ENCODE results near the gene SLC1A2.
A peak's percentile ranks its signal among the peaks of the same experiment; 100 is the strongest.

SLC1A2 gene

GRCh38 chr11:35323076-35323868 lies 96.1 kb downstream of the SLC1A2 start:
- no peak for DNase-seq

DNA sequence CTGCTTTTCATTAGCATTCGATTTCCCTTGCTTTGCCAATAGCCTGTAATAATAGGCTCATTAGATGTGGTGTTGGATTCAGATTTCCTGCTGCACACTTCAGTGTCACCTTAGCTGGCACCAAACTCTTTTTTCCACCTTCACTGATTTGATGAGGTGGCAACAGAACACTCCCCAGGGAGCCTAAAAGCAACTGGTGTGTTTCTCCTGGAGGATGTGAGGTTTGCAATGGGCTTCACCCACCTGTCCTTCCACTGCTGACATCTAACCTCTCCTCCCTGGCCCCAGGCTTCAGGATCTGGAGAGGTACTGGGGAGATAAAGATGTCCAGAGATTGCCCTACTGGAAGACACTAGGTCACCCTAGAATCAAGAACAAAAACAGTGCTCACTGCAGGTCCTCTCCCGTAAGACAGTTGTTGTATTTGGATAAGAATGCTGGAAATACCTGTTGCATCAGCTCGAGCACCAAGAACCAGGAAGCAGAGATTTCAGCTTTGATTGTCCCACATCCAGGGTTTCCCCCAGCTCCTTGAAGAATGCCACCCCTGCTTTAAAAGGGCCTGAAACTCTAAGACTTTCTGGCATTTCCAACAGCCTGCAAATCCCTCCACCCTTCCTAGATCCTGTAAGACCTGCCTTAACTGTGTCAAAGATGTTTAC lies 96.9 kb downstream of the SLC1A2 start:
- no peak for DNase-seq

DNA sequence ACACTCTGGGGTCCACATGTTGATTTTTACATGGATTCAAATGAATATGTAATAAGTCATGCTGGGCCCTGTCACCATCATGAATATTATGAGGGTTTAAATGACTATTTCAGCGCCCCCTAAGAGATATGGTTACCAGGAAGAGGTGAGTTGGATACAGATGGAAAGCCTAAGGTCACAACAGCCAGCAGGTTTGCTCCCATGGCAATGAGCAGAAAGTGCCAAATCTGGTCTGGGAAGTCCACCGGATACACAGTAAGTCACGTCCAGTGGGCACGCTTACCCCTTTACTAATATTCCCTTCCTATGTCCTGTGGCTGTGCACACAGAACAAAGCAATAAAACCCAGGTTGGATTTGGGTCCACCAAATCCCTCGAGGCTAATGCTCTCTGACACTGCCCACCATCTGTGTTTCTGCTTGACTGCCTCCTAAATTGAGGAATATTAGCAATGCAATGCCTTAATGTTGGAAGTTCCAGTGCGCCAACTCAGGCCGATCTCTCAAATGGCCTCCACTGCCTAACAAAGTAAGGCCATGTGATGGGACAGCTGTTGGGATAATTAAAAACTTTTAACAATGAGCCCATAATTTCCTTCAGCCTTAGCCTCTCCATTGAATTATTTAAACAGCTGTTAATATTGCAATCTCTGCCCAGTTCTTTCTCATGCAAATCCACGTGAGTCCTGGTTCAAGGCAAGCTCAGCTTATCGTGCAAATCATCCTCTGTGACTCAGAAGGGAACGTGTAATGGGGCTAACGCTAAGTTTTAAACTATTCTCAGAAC lies 97.6 kb downstream of the SLC1A2 start:
- DNase-seq = no peak

DNA sequence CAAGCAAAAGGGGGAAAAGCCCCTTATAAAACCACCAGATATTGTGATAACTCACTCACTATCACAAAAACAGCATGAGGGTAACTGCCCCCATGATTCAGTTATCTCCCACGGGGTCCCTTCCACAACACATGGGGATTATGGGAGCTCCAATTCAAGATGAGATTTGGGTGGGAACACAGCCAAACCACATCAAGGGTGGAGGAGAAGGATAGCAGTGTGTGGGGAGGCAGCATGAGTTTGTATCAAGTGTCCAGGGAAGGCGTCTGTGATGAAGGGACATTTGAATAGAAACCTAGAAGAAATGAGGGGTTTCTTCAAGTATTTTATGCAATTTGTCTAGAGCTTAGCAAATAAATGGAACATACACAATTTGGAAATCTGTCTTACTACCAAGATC lies 98.2 kb downstream of the SLC1A2 start:
- DNase-seq = no peak

GRCh38 chr11:35318977-35319925 lies 100.1 kb downstream of the SLC1A2 start:
- DNase-seq = no peak

DNA sequence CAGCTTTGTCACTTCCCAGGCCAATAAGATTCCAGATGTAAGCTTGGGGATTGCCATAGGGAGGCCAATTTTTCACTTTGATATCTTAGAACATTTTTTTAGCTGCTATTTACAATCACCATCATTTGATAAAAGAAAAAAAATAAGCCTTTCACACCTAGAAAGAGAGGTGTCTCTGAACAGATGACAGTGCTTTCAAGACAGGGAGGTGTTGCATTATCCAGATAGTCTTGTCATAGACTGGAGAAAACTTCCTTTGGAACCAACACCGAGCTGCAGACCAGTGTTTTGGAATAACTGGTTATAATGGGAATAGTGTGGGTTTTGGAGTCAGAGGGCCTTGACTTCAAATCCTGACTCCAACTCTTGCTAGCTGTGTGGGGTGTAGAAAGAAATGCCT lies 101.0 kb downstream of the SLC1A2 start:
- no peak for DNase-seq

GRCh38 chr11:35317253-35317652 lies 102.1 kb downstream of the SLC1A2 start:
- no peak for DNase-seq

DNA sequence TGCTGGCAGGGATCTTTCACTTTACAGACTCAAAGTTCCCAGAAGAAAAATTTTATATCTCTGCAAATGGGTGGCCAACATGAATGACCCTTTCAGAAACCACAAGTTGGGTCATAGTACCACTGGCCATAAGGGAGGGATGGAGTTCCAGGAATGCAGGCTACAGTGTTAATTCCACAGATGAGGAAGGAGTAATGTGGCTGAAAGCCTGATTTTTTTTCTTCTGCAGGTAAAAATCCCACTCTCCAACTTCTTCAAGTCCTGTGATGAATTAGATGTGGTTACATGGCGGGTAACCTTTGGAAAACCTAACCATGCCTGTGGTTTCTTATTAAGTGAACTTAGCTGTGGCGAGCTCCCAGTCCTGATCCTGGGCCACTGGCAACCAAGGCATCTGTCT lies 103.2 kb downstream of the SLC1A2 start:
- DNase-seq = no peak

GRCh38 chr11:35313760-35314153 lies 105.6 kb downstream of the SLC1A2 start:
- no peak for DNase-seq

DNA sequence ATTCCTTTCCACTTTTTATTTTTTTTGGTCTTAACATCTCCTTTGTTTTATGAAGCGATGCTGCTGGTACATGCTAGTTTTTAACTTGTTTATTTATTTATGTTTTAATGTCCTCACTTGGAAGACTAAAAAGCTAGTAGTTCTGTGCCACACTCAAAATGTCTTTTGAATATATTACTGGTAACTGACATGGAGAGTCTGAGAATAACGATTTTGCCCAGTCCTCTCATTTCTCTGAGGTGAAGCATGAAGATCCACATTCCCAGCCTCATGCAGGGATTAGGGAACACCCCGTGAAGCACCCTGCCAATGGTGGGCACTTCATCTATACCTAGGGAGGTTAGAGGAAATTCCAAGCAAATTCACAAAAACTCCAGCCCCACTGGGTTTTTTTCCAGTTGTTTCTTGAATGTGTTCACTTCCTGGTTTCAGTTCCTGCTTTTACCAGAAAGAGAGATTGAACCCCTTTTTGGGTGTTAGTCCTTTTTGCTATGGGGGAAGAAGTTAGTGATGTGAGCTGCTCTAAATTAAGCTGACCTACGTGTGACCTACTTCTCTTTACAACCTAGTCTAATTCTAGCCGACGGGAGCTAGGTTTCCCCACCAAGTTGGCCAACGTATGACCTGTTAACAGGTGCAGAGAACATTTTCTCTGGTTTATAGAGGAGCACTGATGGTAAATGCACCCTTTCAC lies 106.1 kb downstream of the SLC1A2 start:
- DNase-seq = no peak

DNA sequence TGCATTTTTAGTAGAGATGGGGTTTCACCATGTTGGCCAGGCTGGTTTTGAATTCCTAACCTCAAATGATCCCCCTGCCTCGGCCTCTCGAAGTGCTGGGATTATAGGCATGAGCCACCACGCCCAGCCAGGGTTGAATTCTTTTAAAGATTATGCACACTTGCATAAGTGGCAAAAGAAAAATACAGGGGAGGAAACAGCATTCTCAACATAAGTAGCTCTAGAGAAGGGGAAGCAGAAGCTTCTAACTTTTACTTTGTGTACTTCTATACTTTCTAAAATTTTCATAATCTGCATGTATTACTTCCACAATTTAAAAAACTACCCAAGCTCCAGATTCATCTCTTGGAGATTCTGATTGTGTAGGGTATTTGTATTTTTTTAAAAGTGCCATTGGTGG lies 108.0 kb downstream of the SLC1A2 start:
- DNase-seq = no peak

DNA sequence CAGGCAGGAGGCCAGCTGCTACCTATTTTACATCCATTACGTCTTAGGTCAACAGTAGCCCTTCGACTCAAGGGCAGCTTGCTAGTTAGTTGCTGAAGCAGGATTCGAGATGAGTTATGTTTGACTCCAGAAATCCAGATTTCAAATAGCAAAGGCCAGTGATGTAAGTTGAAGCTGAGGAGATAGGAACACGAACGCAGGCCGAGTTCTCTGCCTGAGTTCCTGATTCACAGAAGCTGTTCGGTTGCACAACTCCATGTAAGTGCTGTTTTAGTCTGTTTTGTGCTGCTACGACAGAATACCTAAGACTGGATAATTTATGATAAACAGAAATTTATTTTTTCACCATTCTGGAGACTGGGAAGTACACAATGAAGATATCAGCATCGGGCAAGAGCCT lies 111.2 kb downstream of the SLC1A2 start:
- DNase-seq = no peak

DNA sequence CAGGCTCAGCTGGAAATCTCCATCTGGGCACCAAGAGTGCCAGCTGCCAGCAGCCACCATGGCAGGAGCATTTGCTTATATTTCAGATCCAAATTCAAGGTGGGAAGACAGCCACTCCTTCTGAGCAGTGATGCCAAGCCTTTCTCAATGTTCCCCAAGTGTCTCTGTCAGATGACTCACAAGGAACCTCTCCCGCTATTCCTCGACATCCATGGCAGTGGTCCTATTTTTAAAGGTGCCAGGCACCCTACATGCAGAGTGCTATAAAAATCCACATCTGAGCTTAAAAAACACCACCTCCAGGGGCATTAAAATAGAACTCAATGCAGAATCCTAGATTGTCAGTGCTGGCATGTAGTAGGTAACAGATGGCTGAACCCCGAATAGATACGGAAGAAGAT lies 112.1 kb downstream of the SLC1A2 start:
- no peak for DNase-seq

- DNase-seq = peak in 1 of 2 experiments; percentile 34
Measured at GRCh38 chr11:35305670-35306382, 113.5 kb downstream of the SLC1A2 start.

DNA sequence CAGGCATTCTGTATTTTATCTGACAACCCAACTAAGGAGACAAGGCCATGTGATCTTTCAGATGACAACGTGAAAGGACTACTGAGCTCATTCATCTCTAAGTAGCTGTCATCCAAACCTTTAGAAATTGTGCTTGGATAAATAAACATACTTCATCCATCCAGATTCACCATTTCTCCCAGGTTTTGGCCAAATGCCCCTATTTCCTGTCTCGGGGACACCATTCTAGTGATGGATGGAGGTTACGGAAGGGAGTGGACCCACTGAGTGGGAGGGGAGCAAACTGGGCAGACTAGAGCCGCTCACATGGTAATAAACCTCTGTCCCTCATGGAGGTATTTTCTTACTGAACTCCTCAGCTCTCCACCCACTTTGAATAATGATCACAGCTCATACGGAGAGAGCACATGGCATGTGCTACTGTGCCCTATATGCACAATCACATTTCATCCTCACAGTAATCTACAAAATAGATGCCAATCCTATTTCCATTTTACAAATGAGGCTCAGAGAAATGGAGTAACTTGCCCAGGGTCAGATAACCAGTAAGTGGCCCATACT lies 114.4 kb downstream of the SLC1A2 start:
- DNase-seq = no peak

- no peak for DNase-seq
Measured at GRCh38 chr11:35304386-35304775, 115.0 kb downstream of the SLC1A2 start.

- no peak for DNase-seq
Measured at GRCh38 chr11:35303596-35304385, 115.6 kb downstream of the SLC1A2 start.

DNA sequence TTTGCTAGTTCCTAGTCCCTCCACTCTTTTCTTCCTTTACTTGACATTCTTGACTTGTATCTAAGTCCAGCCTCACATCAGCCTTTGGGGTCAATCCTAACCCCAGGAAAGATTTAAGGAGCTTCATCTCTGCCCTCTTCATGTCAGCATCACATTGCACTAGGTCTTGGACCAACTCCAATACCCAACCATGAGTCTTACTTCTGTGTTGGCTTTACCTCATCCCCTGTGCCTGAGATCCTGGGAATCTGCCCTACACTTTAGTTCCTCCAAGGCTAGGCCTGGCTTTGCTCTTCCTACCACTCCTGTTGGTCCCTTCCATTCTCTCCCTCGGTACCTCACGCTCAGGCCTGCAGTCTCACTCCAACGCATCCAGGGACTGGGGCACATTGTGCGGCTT lies 117.0 kb downstream of the SLC1A2 start:
- DNase-seq = no peak

- DNase-seq = no peak
Measured at GRCh38 chr11:35298369-35298768, 121.0 kb downstream of the SLC1A2 start.

DNA sequence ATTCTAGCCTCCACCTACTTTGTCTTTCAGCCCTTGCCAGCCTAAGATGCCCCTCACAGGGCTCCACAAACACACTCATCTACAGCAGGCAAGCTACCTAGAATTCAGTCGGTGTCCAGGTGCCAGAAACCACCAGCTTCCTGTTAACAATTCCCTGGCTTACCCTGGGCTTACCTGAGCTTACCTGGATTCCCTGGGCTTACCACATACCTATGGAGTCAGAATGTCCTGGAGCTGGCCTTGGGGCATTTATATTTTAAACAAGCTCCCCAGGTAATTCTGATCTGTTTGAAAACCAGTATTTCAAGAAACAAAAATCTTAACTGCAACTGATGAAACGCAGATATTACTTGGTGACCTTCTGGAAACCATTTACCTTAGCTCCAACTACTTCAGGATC lies 123.6 kb downstream of the SLC1A2 start:
- no peak for DNase-seq
